ENCODE data around the gene RAPGEF1. TPM values are rescaled to one million over a fixed set of nuclear protein-coding genes. Genes with fewer than 3 reads are reported as not detected.

Gene RAPGEF1
- polyA plus RNA-seq, 4 donors = 32.1 to 38.9 (median 37.6) TPM

DNA sequence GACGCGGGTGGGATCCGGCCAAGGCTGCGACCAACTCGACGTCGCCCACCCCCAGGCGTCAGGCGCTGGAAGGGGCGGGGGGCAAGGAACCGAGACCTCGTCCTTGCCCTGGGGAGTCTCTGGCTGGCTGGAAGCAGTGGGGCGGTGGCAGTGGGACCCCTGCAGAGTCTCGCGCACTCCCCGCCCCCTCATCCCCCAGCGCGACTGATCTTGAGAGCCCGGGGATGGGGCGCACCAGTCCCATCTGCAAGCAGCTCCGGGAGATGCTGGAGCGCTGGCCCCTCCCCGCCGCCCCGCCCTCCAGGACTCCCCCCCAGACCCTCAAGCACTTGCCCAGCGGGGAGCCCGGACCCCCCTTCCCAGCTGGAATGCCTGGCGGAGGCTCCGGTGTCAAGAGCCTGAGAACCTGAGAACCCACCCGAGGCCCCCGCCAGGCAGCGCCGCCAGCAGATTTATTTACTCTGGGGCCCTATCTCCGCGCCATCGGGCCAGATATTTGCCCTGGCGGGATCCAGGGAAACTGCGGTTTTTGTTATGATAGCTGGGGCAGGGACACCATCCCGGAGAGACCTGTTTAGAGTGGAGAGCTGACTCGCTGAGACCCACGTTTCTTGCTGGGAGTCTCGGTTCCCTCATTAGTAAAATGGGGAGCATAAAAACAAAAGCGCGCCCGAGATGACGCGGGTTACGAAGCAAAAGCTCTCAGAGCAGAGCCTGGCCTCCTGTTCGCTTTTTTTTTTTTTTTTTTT is 193.4 kb downstream of the RAPGEF1 start:
- DNase-seq (ENCODE audit: low read depth in 4 of 4, low spot score in 3 of 4) = peak in 2 of 4 donors; percentile 32 to 65

GRCh38 chr9:131545786-131546335 is 194.0 kb downstream of the RAPGEF1 start:
- DNase-seq (ENCODE audit: low read depth in 4 of 4, low spot score in 3 of 4) = no peak

GRCh38 chr9:131545003-131545785 is 194.7 kb downstream of the RAPGEF1 start, which contains the start of gene PRRT1B:
TSS of gene PRRT1B (plus strand) at chr9:131545523. CDS start at chr9:131545616, 93 bp downstream.
- DNase-seq (ENCODE audit: low read depth in 4 of 4, low spot score in 3 of 4) = peak in 2 of 4 donors; percentile 71 to 73

DNA sequence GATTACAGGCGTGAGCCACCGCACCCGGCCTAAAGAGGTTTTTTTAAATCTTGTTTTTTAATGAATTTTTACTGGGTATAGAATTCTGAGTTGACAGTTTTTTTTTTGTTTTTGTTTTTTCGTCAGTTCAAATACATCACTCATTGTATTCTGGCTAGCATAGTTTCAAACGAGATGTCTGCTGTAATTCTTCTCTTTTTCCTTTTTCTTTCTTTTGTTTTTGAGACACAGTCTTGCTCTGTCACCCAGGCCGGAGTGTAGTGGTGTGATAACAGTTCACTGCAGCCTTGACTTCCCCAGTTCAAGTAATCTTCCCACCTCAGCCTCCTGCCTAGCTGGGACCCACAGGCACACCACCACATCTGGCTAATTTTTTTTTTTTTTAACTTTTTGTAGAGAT is 196.7 kb downstream of the RAPGEF1 start:
- DNase-seq (ENCODE audit: low read depth in 4 of 4, low spot score in 3 of 4) = no peak

- no peak for DNase-seq (ENCODE audit: low read depth in 4 of 4, low spot score in 3 of 4)
Observed at GRCh38 chr9:131539223-131539923, 200.5 kb downstream of the RAPGEF1 start.

GRCh38 chr9:131537946-131538345 is 201.9 kb downstream of the RAPGEF1 start:
- DNase-seq (ENCODE audit: low read depth in 4 of 4, low spot score in 3 of 4) = no peak

DNA sequence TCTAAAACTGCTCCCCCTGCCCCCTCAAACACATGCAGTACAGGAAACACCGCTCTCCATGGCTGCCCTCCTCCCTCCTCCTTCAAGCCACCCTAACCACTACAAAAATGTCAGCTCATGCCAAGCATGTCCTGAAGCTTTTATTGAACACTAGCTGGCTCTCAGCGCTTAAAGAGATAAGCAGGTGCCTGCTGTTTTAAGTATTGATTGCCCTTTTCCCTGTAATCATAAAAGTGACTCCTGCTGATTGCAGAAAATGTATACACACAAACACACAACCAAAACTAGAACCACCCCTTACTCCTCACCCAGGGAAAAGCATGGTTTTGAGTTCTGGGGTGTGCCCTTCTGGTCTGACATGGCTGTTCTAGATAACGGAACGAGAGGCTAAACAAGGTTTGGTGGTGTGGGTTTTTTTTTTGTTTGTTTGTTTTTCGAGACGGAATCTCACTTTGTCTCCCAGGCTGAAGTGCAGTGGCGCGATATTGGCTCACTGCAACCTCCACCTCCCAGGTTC is 205.1 kb downstream of the RAPGEF1 start:
- no peak for DNase-seq (ENCODE audit: low read depth in 4 of 4, low spot score in 3 of 4)

- peak in 3 of 4 donors; percentile 65 to 70 (median 65) for DNase-seq (ENCODE audit: low read depth in 4 of 4, low spot score in 3 of 4)
Observed at GRCh38 chr9:131530920-131531832, 208.7 kb downstream of the RAPGEF1 start, which contains the start of gene UCK1. TSS of gene UCK1 (minus strand) at chr9:131531263. CDS start at chr9:131531174, 89 bp downstream.

- no peak for DNase-seq (ENCODE audit: low read depth in 4 of 4, low spot score in 3 of 4)
Observed at GRCh38 chr9:131530546-131530919, 209.3 kb downstream of the RAPGEF1 start.

DNA sequence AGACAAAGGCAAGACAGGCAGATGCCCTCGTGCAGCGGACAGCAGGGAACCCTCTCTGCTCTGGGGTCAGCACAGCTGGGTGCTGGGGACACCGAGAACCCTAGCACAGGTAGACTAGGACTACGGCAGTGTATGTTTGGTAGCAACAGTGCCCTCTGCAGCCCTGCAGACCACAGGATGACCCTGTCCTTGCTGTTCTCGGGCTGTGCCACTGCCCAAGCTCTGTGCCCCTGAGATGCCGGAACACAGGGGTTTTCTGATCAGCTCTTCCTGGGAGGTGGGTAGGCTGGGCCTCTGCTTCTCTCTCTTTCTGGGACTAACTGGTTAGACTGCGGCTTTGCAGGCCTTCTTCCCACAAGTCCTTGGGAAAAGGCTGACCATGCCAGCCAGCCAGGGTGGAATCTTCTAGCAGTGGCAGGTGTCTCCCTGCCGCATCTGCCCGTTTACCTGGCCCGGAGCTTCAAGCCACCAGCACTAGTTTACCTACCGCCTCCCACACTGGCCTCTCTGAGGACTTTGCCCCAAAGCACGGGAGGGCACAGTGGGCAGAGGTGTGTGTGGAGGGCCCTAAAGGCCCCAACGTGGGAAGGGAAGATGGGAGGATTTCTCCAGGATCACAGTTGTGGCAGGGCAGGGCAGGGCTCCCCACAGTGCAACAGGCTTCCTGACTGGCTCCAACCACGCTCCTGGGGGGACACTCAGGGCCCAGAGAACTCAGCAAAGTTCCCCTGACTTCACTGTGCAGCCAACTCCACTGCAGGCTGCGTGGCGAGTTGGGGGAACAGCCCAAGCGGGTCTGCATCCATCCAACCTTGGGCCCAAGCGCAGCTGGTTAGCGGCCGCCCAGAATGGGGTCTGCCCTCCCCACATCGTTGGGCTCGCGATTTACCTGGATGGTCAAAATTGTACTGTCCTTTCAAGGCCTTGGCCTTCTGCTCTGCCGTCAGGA is 210.0 kb downstream of the RAPGEF1 start:
- DNase-seq (ENCODE audit: low read depth in 4 of 4, low spot score in 3 of 4) = no peak

DNA sequence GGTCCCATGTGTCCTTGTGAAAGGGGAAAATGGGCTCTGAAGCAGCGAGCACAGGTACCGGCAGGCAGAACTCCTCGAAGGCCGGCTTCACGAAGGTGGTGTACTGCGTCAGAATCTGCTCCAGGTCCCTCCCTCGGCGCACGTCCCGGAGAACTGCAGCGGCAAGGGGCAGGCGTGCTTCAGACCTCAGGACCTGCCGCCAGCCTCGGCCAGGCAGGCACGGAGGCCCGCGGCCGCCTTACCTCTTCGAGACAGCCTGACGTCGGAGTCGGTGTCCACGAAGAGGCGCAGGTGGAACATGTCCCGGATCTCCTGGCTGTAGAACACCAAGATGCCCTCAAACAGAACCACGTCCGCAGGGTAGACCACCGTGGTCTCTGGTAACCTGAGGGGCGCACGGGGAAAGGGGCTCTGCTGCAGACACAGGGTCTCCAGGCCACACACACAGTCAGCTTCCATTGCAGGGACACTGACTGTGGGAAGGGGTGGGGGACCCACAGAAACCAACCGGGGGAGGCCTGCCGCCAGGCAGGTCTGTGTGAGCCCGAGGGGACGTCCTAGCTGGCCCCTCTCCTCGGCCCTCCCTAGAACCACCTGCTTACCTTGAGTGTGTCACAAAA is 210.9 kb downstream of the RAPGEF1 start:
- DNase-seq (ENCODE audit: low read depth in 4 of 4, low spot score in 3 of 4) = no peak

GRCh38 chr9:131528186-131528585 is 211.7 kb downstream of the RAPGEF1 start:
- no peak for DNase-seq (ENCODE audit: low read depth in 4 of 4, low spot score in 3 of 4)

Other genes with a start within 250 kb of the RAPGEF1 start
- 10 to 100 TPM; 29.4 to 50.6 (median 35.5) TPM for gene POMT1, start 237.2 kb downstream of the RAPGEF1 start, polyA plus RNA-seq (ENCODE audit: insufficient read length in 4 of 4)
- gene UCK1, start 208.8 kb downstream of the RAPGEF1 start, polyA plus RNA-seq (ENCODE audit: insufficient read length in 4 of 4) = 10 to 100 TPM; 26.5 to 44.5 (median 36.4) TPM
- 1 to 10 TPM in 1 of 4 donors, under 1 TPM in 3; 0.23 to 2.4 (median 0.78) TPM for gene PRRT1B, start 194.6 kb downstream of the RAPGEF1 start, polyA plus RNA-seq (ENCODE audit: insufficient read length in 4 of 4)